Thyroid gland (tissue), 4 donors: Measurements from ENCODE around the gene DAB1. TPM values are rescaled to one million over a fixed set of nuclear protein-coding genes. Genes with fewer than 3 reads are reported as not detected.

ENCODE experiments used
- DNase-seq, 2 donors: peaks; one replicate each; pipeline ENCODE4 v3.0.0-alpha.2; 2019
- H3K27ac ChIP-seq, 3 donors: fragments of 200-600 bp; sonication (generic); 1 replicate in 2 of 3; 2 replicates in 1 of 3; pipeline ENCODE4 v1.5.1; 2016 to 2019; ENCODE audit warnings: mild to moderate bottlenecking in 1 of 3, moderate library complexity in 1 of 3
- H3K27me3 ChIP-seq: fragments of 200-600 bp; sonication (generic); one replicate; pipeline ENCODE4 v1.5.1; 2019
- H3K36me3 ChIP-seq, 2 donors: fragments of 200-600 bp; sonication (generic); one replicate each; pipeline ENCODE4 v1.5.1; 2016 to 2019
- H3K4me1 ChIP-seq, 2 donors: fragments of 200-600 bp; sonication (generic); one replicate each; pipeline ENCODE4 v1.5.1; 2017 to 2019
- H3K4me3 ChIP-seq, 3 donors: fragments of 200-600 bp; sonication (generic); replicated peaks in 1 of 3; 1 replicate in 2 of 3; 2 replicates in 1 of 3; pipeline ENCODE4 v1.5.1; 2016; ENCODE audit warnings: mild to moderate bottlenecking in 1 of 3
- H3K9me3 ChIP-seq: fragments of 200-600 bp; sonication (generic); one replicate; pipeline ENCODE4 v1.5.1; 2017
- POLR2A ChIP-seq, 2 donors: fragments of 450-650 bp; IDR thresholded peaks; one replicate each; pipeline ENCODE4 v1.6.1; 2017; ENCODE audit warnings: antibody characterized with exemption in 2 of 2, mild to moderate bottlenecking in 2 of 2, moderate library complexity in 1 of 2
- WGBS, 2 donors: methylation state at CpG; one replicate each; pipeline ENCODE4 v1.1.5; 2017; 5-methylcytosine and 5-hydroxymethylcytosine counted together
- intact Hi-C: fragments of 100-400 bp; cut with DNase I; formaldehyde crosslinking; loops from one replicate; pipeline ENCODE4 v1.15.1; 2023
- total RNA-seq, 4 donors: library from RNA; depleted of rRNA; stranded (reverse); fragments of >200 nt; gene quantifications; one replicate each; pipeline ENCODE4 v1.2.3, GENCODE V29; 2016
- TF ChIP-seq, protein P1 (sequence below), 6 experiments: fragments of 200-600 bp in 3 of 6; fragments of 450-650 bp in 3 of 6; sonication (generic) in 3 of 6; IDR thresholded peaks; one replicate each; pipeline ENCODE4 v1.5.1; 2016 to 2019; ENCODE audit warnings: antibody characterized with exemption in 6 of 6, mild to moderate bottlenecking in 2 of 6, inconsistent platforms in 1 of 6, moderate library complexity in 1 of 6

DAB1 gene
- total RNA-seq, 4 donors from 2014 or later = under 0.01 to 0.83 (median 0.21) TPM

DNA sequence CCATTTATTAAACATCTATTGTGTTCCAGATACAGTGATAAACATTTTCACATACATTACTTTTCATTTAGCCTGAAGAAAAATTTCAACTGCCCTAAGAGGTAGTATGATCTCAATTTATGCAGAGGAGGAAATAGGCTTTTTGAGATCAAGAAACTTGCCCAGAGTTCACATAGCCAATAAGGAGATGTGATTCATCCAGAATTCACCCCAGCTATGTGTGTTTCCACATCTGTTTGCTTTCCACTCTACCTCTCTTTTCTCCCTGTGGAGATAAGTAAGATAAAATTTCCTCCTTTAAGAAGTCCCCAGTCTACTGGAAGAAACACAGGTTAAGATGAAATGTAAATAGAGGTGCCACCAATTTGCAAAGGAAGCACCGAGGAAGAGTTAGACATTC is 258.3 kb downstream of the DAB1 start:
- Histone ChIP-seq H3K9me3 (no peaks in the 10 kb centered on the region), H3K36me3 (no peaks in the 10 kb centered on the region), H3K4me1 (no peaks in the 10 kb centered on the region), H3K4me3 (no peak overlapping the region), H3K27me3 (no peaks in the 10 kb centered on the region), H3K27ac (no peak overlapping the region)
- 28 to 38% methylated on average over 1 of the region's 1 CpG for WGBS, 2 donors
- TF ChIP-seq, protein P1, sequence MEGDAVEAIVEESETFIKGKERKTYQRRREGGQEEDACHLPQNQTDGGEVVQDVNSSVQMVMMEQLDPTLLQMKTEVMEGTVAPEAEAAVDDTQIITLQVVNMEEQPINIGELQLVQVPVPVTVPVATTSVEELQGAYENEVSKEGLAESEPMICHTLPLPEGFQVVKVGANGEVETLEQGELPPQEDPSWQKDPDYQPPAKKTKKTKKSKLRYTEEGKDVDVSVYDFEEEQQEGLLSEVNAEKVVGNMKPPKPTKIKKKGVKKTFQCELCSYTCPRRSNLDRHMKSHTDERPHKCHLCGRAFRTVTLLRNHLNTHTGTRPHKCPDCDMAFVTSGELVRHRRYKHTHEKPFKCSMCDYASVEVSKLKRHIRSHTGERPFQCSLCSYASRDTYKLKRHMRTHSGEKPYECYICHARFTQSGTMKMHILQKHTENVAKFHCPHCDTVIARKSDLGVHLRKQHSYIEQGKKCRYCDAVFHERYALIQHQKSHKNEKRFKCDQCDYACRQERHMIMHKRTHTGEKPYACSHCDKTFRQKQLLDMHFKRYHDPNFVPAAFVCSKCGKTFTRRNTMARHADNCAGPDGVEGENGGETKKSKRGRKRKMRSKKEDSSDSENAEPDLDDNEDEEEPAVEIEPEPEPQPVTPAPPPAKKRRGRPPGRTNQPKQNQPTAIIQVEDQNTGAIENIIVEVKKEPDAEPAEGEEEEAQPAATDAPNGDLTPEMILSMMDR (IDR thresholded peaks at IDR 0.05) = no peak
- intact Hi-C loops = no loop called here
- DNase-seq = no peak

DNA sequence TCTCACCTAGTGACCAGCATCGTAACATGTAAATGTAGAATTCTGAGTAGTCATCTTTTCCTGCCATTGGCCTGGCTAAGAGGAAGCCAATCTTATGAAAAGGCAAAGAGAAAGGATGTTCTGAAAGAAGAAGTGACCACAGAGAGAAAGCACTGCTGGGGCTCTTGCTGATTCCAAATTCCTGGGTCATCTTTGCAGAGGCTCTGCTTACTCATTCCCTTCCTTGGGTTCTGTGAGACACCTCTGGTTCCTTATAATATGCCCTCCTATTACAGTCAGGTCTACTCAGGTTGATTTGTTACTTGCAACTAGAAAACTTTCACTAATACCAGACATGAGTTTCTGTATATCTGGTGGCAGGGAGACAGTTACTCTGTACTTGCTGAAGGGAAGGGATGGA is 259.3 kb downstream of the DAB1 start:
- no peak overlapping the region for H3K4me3 ChIP-seq
- intact Hi-C loops = no loop called here
- no peak for DNase-seq
- no peaks in the 10 kb centered on the region for H3K36me3 ChIP-seq
- H3K9me3 ChIP-seq = no peaks in the 10 kb centered on the region
- H3K27me3 ChIP-seq = no peaks in the 10 kb centered on the region
- 100% methylated on average over 1 of the region's 1 CpG for WGBS, 2 donors
- TF ChIP-seq, protein P1 (IDR thresholded peaks at IDR 0.05) = no peak
- TF ChIP-seq POLR2A (IDR thresholded peaks at IDR 0.05) = no peak
- no peak overlapping the region for H3K27ac ChIP-seq
- H3K4me1 ChIP-seq = no peaks in the 10 kb centered on the region

DNA sequence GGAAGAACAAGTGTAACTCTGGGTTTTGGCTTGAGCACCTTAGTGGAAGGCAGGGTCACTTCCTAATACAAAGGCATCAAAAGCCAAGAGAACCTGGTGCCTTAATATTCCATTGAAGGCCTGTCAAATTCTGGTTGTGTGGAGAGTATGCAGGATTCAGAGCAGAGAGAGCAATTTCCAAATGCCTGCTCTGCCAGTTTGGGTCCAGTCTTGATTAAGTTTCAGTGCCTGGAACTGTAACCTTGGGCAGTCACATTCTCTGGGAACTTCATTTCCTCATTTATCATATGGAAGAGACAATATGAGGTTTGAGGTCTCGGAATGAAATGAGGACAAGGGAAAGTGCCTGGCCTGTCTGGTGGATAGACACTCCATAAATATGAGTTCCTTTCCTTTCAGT is 260.1 kb downstream of the DAB1 start:
- Histone ChIP-seq H3K9me3 (no peaks in the 10 kb centered on the region), H3K4me1 (no peaks in the 10 kb centered on the region), H3K27me3 (no peaks in the 10 kb centered on the region), H3K36me3 (no peaks in the 10 kb centered on the region), H3K4me3 (no peak overlapping the region), H3K27ac (no peak overlapping the region)
- WGBS, 2 donors = 84 to 93% methylated on average over 1 of the region's 1 CpG
- TF ChIP-seq, protein P1 (IDR thresholded peaks at IDR 0.05) = no peak
- TF ChIP-seq POLR2A (IDR thresholded peaks at IDR 0.05) = no peak
- no peak for DNase-seq
- intact Hi-C loops = no loop called here

DNA sequence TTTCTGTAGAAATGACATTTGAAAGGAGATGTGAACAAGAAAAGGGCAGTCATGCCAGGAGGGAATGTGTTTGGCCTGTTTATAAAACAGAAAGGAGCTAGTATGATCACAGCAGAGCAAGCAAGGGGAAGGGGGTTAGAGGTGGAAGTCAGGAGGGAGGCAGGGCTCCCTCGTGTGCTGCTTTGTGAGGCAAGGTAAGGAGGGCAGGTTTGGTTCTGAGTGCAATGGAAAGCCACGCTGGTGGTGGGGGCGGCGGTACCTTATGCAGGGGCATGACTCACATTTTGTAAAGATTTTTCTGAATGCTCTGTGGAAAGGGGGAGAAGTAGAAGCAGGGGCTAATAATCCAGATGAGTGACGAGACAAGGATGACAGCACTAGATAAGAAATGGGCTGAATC is 260.5 kb downstream of the DAB1 start:
- intact Hi-C loops = no loop called here
- no peaks in the 10 kb centered on the region for H3K4me1 ChIP-seq
- no peak overlapping the region for H3K4me3 ChIP-seq
- WGBS, 2 donors = 72 to 81% methylated on average over 5 of the region's 5 CpGs
- H3K27me3 ChIP-seq = no peaks in the 10 kb centered on the region
- H3K9me3 ChIP-seq = no peaks in the 10 kb centered on the region
- no peak overlapping the region for H3K27ac ChIP-seq
- DNase-seq = no peak
- H3K36me3 ChIP-seq = no peaks in the 10 kb centered on the region
- TF ChIP-seq, protein P1 (IDR thresholded peaks at IDR 0.05) = no peak
- TF ChIP-seq POLR2A (IDR thresholded peaks at IDR 0.05) = no peak

DNA sequence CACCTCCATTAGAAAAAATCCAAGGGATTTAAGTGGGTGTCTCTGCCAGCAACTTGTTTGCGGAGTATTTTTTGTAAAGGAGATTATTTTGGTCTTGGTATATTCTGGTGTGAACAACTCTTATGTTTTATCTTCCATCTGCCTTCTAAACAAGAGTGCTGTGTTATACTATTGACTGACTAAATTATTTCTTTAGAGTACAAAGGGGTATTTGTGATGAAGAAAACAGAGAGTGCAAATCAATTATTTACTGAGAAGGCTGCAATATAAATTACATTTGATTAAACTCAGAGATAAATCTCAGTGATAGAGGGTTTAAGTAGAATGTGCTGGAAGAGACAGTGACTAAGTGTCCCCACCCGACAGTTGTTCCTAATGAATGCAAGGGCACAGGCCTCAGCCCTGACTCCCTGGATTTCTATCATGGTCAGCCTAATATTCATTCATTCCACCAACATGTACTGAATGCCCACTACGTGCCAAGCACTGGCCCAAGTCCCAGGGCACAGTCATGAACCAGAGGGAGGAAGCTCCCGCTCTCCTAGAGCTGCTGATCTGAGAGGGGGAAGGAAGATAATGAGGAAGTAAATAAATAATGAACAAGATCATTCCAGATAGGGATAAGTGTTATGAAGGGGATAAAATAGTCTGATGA is 261.1 kb downstream of the DAB1 start:
- H3K4me3 ChIP-seq = no peak overlapping the region
- H3K27ac ChIP-seq = no peak overlapping the region
- intact Hi-C loops = no loop called here
- TF ChIP-seq, protein P1 (IDR thresholded peaks at IDR 0.05) = no peak
- TF ChIP-seq POLR2A (IDR thresholded peaks at IDR 0.05) = no peak
- H3K4me1 ChIP-seq = no peaks in the 10 kb centered on the region
- no peaks in the 10 kb centered on the region for H3K27me3 ChIP-seq
- WGBS, 2 donors = 81 to 87% methylated on average over 4 of the region's 4 CpGs
- no peaks in the 10 kb centered on the region for H3K9me3 ChIP-seq
- H3K36me3 ChIP-seq = no peaks in the 10 kb centered on the region
- no peak for DNase-seq
